ENCODE data around the gene SDCBP2. TPM values are rescaled to one million over a fixed set of nuclear protein-coding genes. Genes with fewer than 3 reads are reported as not detected.

Gene SDCBP2
- polyA plus RNA-seq, 1 of the 3 experiments (the other 2 are of a cell fraction): 3.0 TPM

- Histone ChIP-seq H3K9ac (peak overlapping the region; percentile 99), H3K36me3 (replicated peaks in 1 of 2; ENCODE audit: control insufficient read depth in 1 of 2, insufficient read depth in 2 of 2, low read length in 1 of 2) (no peaks in the 10 kb centered on the region), H3K27ac (ENCODE audit: low read depth in 2 of 2, low read length in 1 of 2) (peak overlapping the region; percentile 94 to 98), H3K4me1 (ENCODE audit: control insufficient read depth in 1 of 2, insufficient read depth in 2 of 2, low read depth in 1 of 2, low read length in 1 of 2) (peaks cover 32 to 39% of the 10 kb centered on the region in 2 experiments), H3K27me3 (ENCODE audit: insufficient read depth) (no peaks in the 10 kb centered on the region), H3K9me2 (no peaks in the 10 kb centered on the region), H3F3A (replicated peaks; ENCODE audit: insufficient read depth) (peaks cover 17% of the 10 kb centered on the region), H3K4me3 (ENCODE audit: low read depth in 2 of 2, low read length in 1 of 2) (peak overlapping the region; percentile 87 to 97), H3K79me2 (ENCODE audit: insufficient read depth) (peaks cover 49% of the 10 kb centered on the region), H3K9me3 (no peaks in the 10 kb centered on the region), H4K20me1 (ENCODE audit: insufficient read depth) (peaks cover 5% of the 10 kb centered on the region; the same call in 1 of the 2 replicates), H2AFZ (ENCODE audit: low read depth) (peak overlapping the region; percentile 66; the same call in 1 of the 2 replicates), H3K4me2 (peak overlapping the region; percentile 89)
- POLR2A ChIA-PET: interaction anchor here (1.3 kb wide), 1 partner anchor 66 kb away, joined by 8 read pairs; no protein-coding TSS in a partner anchor
- WGBS (ENCODE audit: low lambda C conversion rate): 1% methylated on average over 47 of the region's 56 CpGs
- peak; percentile 98 for DNase-seq
- TF ChIP-seq MXI1 (IDR thresholded peaks at IDR 0.05; ENCODE audit: low read depth, low read length) (peak; percentile 99), TCF12 (IDR thresholded peaks at IDR 0.05) (no peak), FOXM1 (IDR thresholded peaks at IDR 0.05; ENCODE audit: low read depth) (no peak), YY1 (IDR thresholded peaks at IDR 0.05; ENCODE audit: low read depth) (peak; percentile 97), TAF1 (IDR thresholded peaks at IDR 0.05; ENCODE audit: borderline replicate concordance, low read depth, low read length) (peak; percentile 90; the same call in 1 of the 2 replicates), NRF1 (IDR thresholded peaks at IDR 0.05; ENCODE audit: low read depth, low read length) (peak; percentile 83), GATA2 (CRISPR knock-in tag; IDR thresholded peaks at IDR 0.05) (no peak), EP300 (IDR thresholded peaks at IDR 0.05; ENCODE audit: borderline replicate concordance in 1 of 2, low read depth in 1 of 2, low read length in 1 of 2) (no peak), MEF2A (IDR thresholded peaks at IDR 0.05; ENCODE audit: borderline replicate concordance, low read depth) (no peak), POLR2AphosphoS5 (IDR thresholded peaks at IDR 0.05; ENCODE audit: low read depth, low read length) (peak; percentile 96), FOSL2 (IDR thresholded peaks at IDR 0.05; ENCODE audit: borderline replicate concordance, low read depth) (no peak), CTCF (IDR thresholded peaks at IDR 0.05) (peak; percentile 17; the same call in 1 of the 2 replicates), USF2 (IDR thresholded peaks at IDR 0.05; ENCODE audit: borderline replicate concordance, low read depth, low read length) (no peak), RAD21 (IDR thresholded peaks at IDR 0.05; ENCODE audit: low read length) (peak; percentile 3; the same call in 1 of the 2 replicates), MAX (IDR thresholded peaks at IDR 0.05; ENCODE audit: low read depth) (peak; percentile 88), TEAD4 (IDR thresholded peaks at IDR 0.05; ENCODE audit: borderline replicate concordance, insufficient read depth) (no peak), SIN3A (IDR thresholded peaks at IDR 0.05; ENCODE audit: borderline replicate concordance, low read depth, low read length) (peak; percentile 62; the same call in 1 of the 2 replicates)
- CTCF ChIA-PET: interaction anchor here (1.6 to 2.0 kb wide), 2 partner anchors 67 to 112 kb away, joined by 4 to 11 read pairs; no protein-coding TSS in a partner anchor
Observed at GRCh38 chr20:1325173-1326030, 3.5 kb downstream of the SDCBP2 start.
